Thoracic aorta (tissue), 2 donors: ENCODE measurements around the gene ATXN1L. TPM values are rescaled to one million over a fixed set of nuclear protein-coding genes. Genes with fewer than 3 reads are reported as not detected.
"Not testable (repeated sequence)": the region's sequence is repeated elsewhere in the genome, so short reads cannot be mapped to it uniquely, and the experiment has no call there.

ENCODE experiments used
- ATAC-seq: fragments of 150-250 bp; one replicate; pipeline ENCODE4 v1.8.0; 2017; ENCODE audit warnings: low read depth; ENCODE audit not compliant: insufficient number of reproducible peaks, low FRiP score
- DNase-seq: peaks from one replicate; pipeline ENCODE4 v3.0.0-alpha.2; 2020; ENCODE audit warnings: low spot score
- H3K27ac ChIP-seq, 2 donors: fragments of 200-600 bp; sonication (generic); 1 replicate in 1 of 2; 2 replicates in 1 of 2; pipeline ENCODE4 v1.5.1; 2016; ENCODE audit warnings: mild to moderate bottlenecking in 2 of 2, moderate library complexity in 2 of 2
- H3K27me3 ChIP-seq: fragments of 200-600 bp; sonication (generic); replicated peaks from 2 replicates; pipeline ENCODE4 v1.6.0; 2016; ENCODE audit warnings: mild to moderate bottlenecking; ENCODE audit not compliant: insufficient read depth
- H3K36me3 ChIP-seq: fragments of 200-600 bp; sonication (generic); one replicate; pipeline ENCODE4 v1.5.1; 2016
- H3K4me1 ChIP-seq, 2 donors: fragments of 200-600 bp; sonication (generic); 1 replicate in 1 of 2; 2 replicates in 1 of 2; pipeline versions ENCODE4 v1.5.1 to v1.6.0; 2016; ENCODE audit warnings: low read depth in 2 of 2, mild to moderate bottlenecking in 1 of 2; ENCODE audit not compliant: control insufficient read depth in 1 of 2
- H3K4me3 ChIP-seq: fragments of 200-600 bp; sonication (generic); 2 replicates; pipeline ENCODE4 v1.5.1; 2016; ENCODE audit warnings: mild to moderate bottlenecking
- H3K9me3 ChIP-seq: fragments of 200-600 bp; sonication (generic); 2 replicates; pipeline ENCODE4 v1.5.1; 2016
- CTCF ChIP-seq: fragments of 200-600 bp; sonication (generic); IDR thresholded peaks from one replicate; pipeline ENCODE4 v1.5.1; 2019; ENCODE audit warnings: antibody characterized with exemption
- total RNA-seq, 2 donors: library from RNA; depleted of rRNA; stranded (reverse); fragments of >200 nt; gene quantifications; one replicate each; pipeline versions ENCODE4 v1.1.0 to v1.2.3, GENCODE V29; 2016

Gene ATXN1L
- total RNA-seq, 2 donors from 2014 or later, result 36.3 to 36.5 TPM

- H3K36me3 ChIP-seq, result no peaks in the 10 kb centered on the region
- H3K27me3 ChIP-seq, result no peaks in the 10 kb centered on the region
- ATAC-seq (peak; percentile 94), DNase-seq (peak; percentile 88)
- H3K9me3 ChIP-seq, result no peaks in the 10 kb centered on the region
- H3K4me3 ChIP-seq, result peak within 1 kb of the TSS; percentile 99
- H3K27ac ChIP-seq, result peak within 1 kb of the TSS; percentile 93 to 99
- peaks cover 29 to 38% of the 10 kb centered on the region in 2 donors for H3K4me1 ChIP-seq
- no peak for TF ChIP-seq CTCF
Observed at GRCh38 chr16:71808593-71809459, 37.0 kb upstream of the ATXN1L start, which contains the start of gene AP1G1. TSS of gene AP1G1 (minus strand) at chr16:71808834. CDS start at chr16:71789479, 19,355 bp downstream.

GRCh38 chr16:71810155-71810530 is 35.6 kb upstream of the ATXN1L start:
- not testable (repeated sequence) for DNase-seq, H3K27me3 ChIP-seq, H3K4me3 ChIP-seq, ATAC-seq, H3K9me3 ChIP-seq, H3K36me3 ChIP-seq
- H3K4me1 ChIP-seq, result peaks cover 23 to 28% of the 10 kb centered on the region in 2 donors
- H3K27ac ChIP-seq, result peak overlapping the region; percentile 93 to 99

GRCh38 chr16:71811261-71811803 is 34.4 kb upstream of the ATXN1L start:
- no peak overlapping the region for H3K4me3 ChIP-seq
- no peaks in the 10 kb centered on the region for H3K27me3 ChIP-seq
- no peaks in the 10 kb centered on the region for H3K36me3 ChIP-seq
- no peak overlapping the region for H3K27ac ChIP-seq
- no peak for ATAC-seq
- no peak for TF ChIP-seq CTCF
- DNase-seq, result no peak
- H3K9me3 ChIP-seq, result no peaks in the 10 kb centered on the region
- peaks cover 13 to 26% of the 10 kb centered on the region in 2 donors for H3K4me1 ChIP-seq

- ATAC-seq, result peak; percentile 18
- H3K36me3 ChIP-seq, result not testable (repeated sequence)
- H3K4me3 ChIP-seq, result peak overlapping the region; percentile 72
Observed at GRCh38 chr16:71817155-71817500, 28.6 kb upstream of the ATXN1L start.

GRCh38 chr16:71826533-71827017 is 19.2 kb upstream of the ATXN1L start:
- ATAC-seq, result no peak

More at GRCh38 chr16:71817155-71817500, 28.6 kb upstream of the ATXN1L start:
- Histone ChIP-seq H3K4me1 (peaks cover 5 to 22% of the 10 kb centered on the region in 2 donors), H3K27ac (peak overlapping the region; percentile 93)
- DNase-seq, H3K9me3 ChIP-seq, H3K27me3 ChIP-seq: not testable (repeated sequence)

More at GRCh38 chr16:71826533-71827017, 19.2 kb upstream of the ATXN1L start:
- H3K36me3 ChIP-seq, result no peaks in the 10 kb centered on the region
- no peaks in the 10 kb centered on the region for H3K9me3 ChIP-seq
- H3K4me1 ChIP-seq, result no peaks in the 10 kb centered on the region
- H3K27me3 ChIP-seq, result no peaks in the 10 kb centered on the region
- DNase-seq, result no peak
- TF ChIP-seq CTCF, result no peak
- H3K4me3 ChIP-seq, result no peak overlapping the region
- H3K27ac ChIP-seq, result no peak overlapping the region
